ENCODE data around the gene USH2A. TPM values are rescaled to one million over a fixed set of nuclear protein-coding genes. Genes with fewer than 3 reads are reported as not detected.

The USH2A gene
- total RNA-seq, 1 donor from 2014 or later = not detected

DNA sequence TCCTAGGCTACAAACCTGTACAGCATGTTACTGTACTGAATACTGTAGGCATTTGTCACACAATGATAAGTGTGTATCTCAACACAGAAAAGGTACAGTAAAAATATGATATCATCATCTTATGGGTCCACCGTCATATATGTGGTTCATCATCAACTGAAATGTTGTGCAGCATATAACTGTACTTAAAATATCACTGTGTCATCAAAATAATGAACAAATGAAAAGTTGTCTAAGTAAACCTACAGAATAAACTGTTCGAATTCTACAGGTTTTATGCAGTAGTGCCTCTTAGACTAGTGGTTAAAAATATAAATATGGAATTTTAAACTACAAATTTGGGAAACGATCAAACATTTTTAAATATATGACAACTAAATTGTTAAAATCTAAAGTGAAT, 527.4 kb downstream of the USH2A start:
- DNase-seq (ENCODE audit: low read depth) = no peak
- TF ChIP-seq CTCF (conservative IDR thresholded peaks at IDR 0.05; ENCODE audit: low read depth, low read length) = no peak

DNA sequence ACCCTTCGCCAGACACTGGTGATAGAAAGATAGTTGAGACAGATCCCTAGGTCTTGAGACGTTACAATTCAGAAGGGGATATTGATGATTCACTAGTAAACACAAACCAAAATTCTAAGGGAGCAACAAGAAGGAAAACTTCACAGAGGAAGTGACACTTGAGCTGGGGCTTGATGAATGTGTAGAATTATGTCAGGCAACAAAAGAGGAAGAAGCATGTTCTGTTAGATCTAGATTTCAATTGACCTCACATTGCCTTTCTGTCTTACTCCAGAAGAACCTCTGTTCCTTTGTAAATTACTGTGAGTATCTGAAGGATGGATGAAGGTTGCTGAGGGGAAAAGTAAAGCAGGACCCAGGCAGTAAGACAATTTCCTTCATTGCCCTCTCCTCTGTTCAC, 528.0 kb downstream of the USH2A start:
- H3K4me3 ChIP-seq (ENCODE audit: low read depth, low read length) = no peak overlapping the region
- DNase-seq (ENCODE audit: low read depth) = no peak
- no peak for TF ChIP-seq CTCF (conservative IDR thresholded peaks at IDR 0.05; ENCODE audit: low read depth, low read length)

More for the DNA sequence above, 527.4 kb downstream of the USH2A start:
- H3K4me3 ChIP-seq (ENCODE audit: low read depth, low read length) = no peak overlapping the region

- no peak for DNase-seq (ENCODE audit: low read depth)
- no peak overlapping the region for H3K4me3 ChIP-seq (ENCODE audit: low read depth, low read length)
- TF ChIP-seq CTCF (conservative IDR thresholded peaks at IDR 0.05; ENCODE audit: low read depth, low read length) = no peak
Observed at GRCh38 chr1:215894617-215895016, 528.6 kb downstream of the USH2A start.

DNA sequence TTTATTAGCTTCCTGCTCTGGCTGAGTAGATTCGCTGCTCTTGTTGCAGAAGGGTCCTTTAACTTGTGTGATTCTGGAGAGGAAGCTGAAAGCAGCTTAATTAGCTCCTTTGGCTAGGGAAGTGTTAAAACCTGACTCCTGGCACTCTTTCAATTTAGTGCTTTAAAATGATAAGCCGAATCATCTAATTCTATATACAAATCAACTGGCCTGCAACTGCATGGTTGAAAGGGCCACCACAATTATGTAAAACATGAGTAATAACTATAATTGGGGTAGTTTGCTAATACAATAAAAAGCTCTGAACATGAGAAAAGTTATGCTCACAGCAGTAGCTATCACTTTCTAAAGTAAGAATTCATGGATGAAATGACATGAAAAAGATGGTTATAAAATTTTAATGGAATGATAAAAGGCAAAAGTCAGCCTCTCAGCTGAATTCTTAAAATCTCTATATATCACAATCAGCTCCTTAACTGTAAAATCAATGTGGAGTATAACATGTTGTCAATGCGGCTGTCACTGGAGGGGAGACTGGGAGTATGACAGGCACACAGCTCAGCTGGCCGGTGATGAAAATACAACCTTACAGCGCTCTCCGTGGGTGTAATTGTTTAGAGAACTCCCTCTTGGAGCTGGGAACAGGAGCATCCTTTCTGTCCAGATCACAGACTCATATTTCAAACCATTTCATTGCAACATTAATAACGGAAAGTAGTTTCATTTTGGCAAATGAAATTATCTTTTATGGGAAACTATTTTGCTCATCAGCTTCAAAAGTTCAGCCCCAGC, 531.8 kb downstream of the USH2A start:
- H3K4me3 ChIP-seq (ENCODE audit: low read depth, low read length) = no peak overlapping the region
- no peak for TF ChIP-seq CTCF (conservative IDR thresholded peaks at IDR 0.05; ENCODE audit: low read depth, low read length)
- no peak for DNase-seq (ENCODE audit: low read depth)

GRCh38 chr1:215890438-215890837, 532.8 kb downstream of the USH2A start:
- no peak for TF ChIP-seq CTCF (conservative IDR thresholded peaks at IDR 0.05; ENCODE audit: low read depth, low read length)
- no peak overlapping the region for H3K4me3 ChIP-seq (ENCODE audit: low read depth, low read length)
- DNase-seq (ENCODE audit: low read depth) = no peak

- TF ChIP-seq CTCF (conservative IDR thresholded peaks at IDR 0.05; ENCODE audit: low read depth, low read length) = no peak
- DNase-seq (ENCODE audit: low read depth) = no peak
- H3K4me3 ChIP-seq (ENCODE audit: low read depth, low read length) = no peak overlapping the region
Observed at GRCh38 chr1:215889871-215890270, 533.4 kb downstream of the USH2A start.

GRCh38 chr1:215888159-215888558, 535.1 kb downstream of the USH2A start:
- no peak overlapping the region for H3K4me3 ChIP-seq (ENCODE audit: low read depth, low read length)
- peak; percentile 23 for TF ChIP-seq CTCF (conservative IDR thresholded peaks at IDR 0.05; ENCODE audit: low read depth, low read length)
- DNase-seq (ENCODE audit: low read depth) = no peak

All from epithelial cell of proximal tubule (primary cell).